Activated CD4-positive, alpha-beta T cell treated with anti-CD3 and anti-CD28 coated beads, Interleukin-2, Interleukin-6, amounts not matched to agents 100 ng/mL and 50 ng/mL, durations not matched to agents 16 hours and 8 hours (primary cell): ENCODE results near the gene TINCR.
"Not testable (repeated sequence)": the region's sequence is repeated elsewhere in the genome, so short reads cannot be mapped to it uniquely, and the experiment has no call there.

Experiments used
- DNase-seq: peaks from one replicate; pipeline ENCODE4 v3.0.0-alpha.2; 2020

Gene TINCR

GRCh38 chr19:5558101-5558621 lies 9.6 kb downstream of the TINCR start:
- DNase-seq: no peak

DNA sequence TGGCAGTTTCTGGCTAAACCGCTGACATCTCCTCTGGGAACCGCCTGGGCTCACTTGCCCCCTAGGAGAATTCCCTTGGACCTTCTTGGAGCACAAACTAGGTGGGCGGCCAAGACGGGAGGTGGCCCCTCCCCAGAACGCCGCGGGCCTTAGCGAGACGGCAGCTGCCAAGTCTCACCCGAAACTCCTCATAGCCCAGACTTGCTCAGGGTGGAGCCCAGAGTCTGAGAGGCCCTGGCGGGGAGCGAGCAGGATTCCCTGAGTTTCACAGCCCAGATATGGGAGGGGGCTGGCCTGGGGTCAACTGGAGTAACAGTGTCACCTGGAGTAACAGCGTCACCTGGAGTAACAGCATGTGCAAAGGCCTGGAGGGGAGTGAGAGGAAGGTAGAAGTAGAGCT lies 10.1 kb downstream of the TINCR start:
- DNase-seq: no peak

DNA sequence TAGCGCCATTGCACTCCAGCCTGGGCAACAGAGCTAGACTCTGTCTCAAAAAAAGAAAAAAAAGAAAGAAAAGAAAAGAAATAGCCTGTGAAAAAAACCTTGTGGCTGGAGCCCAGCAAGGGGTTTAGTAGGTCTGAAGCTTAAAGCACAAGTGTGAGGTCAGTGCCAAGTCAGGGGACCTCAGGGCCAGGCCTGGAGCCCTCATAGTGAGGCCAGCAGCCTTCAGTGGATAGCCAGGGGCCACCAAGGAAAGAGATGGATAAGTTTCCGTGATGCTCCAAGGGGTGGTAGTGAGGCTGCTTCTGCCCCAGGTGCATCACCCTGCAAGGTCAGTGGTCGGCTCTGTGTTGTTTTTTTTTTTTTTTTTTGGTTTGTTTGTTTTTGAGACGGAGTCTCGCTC lies 12.9 kb downstream of the TINCR start:
- DNase-seq: no peak

- DNase-seq: no peak
Observed at GRCh38 chr19:5553892-5554291, 13.9 kb downstream of the TINCR start.

DNA sequence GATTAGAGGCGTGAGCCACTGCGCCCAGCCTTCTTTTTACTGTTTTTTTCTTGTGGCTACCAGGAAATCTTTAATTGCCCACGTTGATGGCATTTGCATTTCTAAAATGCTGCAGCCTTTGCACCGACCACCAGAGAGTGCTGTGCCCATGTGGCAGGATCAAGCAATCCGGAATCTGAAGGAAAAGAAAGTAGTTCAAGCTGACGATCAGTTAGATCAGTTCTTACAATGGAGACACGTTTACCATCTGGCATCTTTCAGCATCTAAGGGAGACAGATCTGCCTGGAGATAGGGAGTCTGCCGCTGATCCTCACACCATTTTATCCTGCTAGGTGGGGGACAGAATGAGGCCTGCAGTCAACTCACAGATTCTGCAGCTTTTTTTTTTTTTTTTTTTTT lies 19.9 kb downstream of the TINCR start:
- DNase-seq: peak; percentile 28

GRCh38 chr19:5545984-5546383 lies 21.8 kb downstream of the TINCR start:
- DNase-seq: no peak

GRCh38 chr19:5545051-5545450 lies 22.7 kb downstream of the TINCR start:
- no peak for DNase-seq

DNA sequence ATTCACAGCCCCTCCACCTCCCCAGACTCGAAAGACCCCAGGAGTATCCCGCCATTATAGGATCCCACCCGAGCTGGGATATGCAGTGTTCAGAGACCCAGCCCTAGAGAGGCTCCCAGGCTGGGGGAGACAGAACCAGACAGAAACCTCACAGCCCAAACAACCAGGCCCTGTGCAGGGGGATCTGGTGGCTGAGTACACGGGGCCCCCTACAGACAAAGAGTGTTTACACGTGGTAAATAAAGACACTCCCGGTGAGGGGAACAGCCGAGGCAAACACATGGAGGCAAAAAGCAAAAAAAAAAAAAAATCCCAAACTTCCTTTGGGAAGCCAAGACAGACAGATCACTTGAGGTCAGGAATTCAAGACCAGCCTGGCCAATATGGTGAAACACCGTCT lies 25.1 kb downstream of the TINCR start:
- DNase-seq: no peak

GRCh38 chr19:5541456-5541855 lies 26.3 kb downstream of the TINCR start:
- no peak for DNase-seq

- no peak for DNase-seq
Observed at GRCh38 chr19:5540208-5540607, 27.5 kb downstream of the TINCR start.

DNA sequence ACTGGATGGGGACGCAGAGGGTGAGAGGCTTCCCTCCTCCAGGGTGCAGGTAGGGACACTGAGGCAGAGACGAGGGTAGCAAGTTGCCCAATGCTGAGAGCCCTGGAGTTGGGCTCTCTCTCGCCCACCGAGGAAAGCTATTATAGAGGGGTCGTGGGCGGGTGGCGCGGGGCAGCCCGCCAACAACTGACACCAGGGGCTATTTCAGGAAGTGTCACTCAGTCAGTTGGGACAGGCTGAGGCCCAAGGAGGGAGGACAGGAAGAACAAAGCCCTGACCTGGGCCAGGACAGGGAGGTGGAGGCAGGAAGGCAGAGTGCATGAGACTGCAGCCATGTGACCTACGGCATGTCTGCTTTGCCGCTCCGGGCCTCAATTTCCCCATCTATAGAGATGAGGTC lies 29.9 kb downstream of the TINCR start:
- DNase-seq: no peak

- DNase-seq: not testable (repeated sequence)
Observed at GRCh38 chr19:5536982-5537579, 30.7 kb downstream of the TINCR start.

GRCh38 chr19:5536337-5536894 lies 31.3 kb downstream of the TINCR start:
- DNase-seq: no peak

DNA sequence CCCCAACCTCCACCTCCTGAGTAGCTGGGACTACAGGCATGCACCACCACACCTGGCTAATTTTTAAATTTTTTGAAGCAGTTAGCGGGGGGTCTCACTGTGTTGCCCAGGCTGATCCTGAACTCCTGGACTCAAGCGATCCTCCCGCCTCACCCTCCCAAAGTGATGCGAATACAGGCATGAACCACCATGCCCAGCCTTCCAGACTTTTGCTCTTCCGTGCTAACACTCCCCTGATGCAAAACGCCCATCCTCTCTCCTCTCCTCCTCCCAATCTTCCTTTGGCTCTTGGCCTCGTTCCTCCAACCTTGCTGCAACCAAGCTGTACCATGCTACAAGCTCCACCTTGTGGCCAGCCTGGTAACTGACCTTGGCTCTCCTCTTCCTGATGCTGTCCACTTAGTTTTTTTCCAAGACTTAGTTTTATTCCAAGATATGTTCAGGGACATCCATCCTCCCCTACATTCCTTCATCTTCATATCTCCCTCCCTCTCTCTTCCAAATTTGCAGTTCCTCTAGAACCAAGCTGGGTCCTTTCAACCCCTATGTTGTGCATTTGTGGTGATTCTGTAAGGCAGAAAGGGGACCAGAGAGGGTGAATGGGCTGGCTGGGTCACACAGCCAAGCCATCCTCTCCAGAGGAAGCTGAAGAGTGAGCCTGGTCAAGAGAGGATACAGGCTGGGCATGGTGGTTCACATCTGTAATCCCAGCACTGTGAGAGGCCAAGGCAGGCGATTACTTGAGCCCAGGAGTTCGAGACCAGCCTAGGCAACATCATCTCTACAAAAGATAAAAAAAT lies 32.8 kb downstream of the TINCR start:
- peak; percentile 6 for DNase-seq

- no peak for DNase-seq
Observed at GRCh38 chr19:5533257-5533656, 34.5 kb downstream of the TINCR start.

GRCh38 chr19:5530701-5531100 lies 37.1 kb downstream of the TINCR start:
- DNase-seq: no peak

DNA sequence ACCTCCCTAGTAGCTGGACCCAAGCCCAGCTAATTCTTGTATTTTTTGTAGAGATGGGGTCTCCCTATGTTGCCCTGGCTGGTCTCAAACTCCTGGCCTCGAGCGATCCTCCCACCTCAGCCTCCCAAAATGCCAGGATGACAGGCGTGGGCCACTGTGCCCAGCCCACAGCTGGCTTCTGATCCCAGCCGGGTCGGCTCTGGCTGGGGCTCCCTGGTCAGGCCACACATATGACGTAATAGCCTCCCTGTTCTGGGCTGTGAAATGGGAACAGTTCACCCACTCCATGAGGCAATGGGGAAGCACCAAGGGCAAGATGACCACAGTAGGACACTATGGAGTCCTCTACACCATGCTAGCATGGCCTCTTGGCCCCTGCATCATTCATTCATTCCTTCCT lies 41.1 kb downstream of the TINCR start:
- no peak for DNase-seq

- no peak for DNase-seq
Observed at GRCh38 chr19:5524081-5524480, 43.7 kb downstream of the TINCR start.

- no peak for DNase-seq
Observed at GRCh38 chr19:5522106-5522505, 45.6 kb downstream of the TINCR start.

GRCh38 chr19:5520501-5520900 lies 47.3 kb downstream of the TINCR start:
- no peak for DNase-seq

GRCh38 chr19:5519076-5519475 lies 48.7 kb downstream of the TINCR start:
- DNase-seq: no peak

DNA sequence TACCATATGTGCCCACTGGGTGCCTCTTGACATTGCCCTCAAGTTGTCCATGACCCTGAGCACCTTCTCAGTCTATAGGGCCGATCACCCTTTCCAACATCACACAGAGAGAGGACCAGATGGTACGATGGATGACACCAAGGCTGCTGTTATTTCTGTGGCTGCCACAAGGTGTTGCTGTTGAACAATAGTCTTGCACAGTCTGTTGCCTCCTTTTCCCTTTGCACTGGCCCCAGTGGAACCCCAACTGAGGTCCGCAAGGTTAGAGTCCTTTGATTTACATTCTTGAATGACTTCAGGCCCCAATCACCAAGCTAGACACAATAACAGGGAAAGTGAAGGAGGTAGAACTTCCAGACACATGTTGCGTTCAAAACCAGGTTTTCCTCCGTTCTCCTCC lies 52.0 kb downstream of the TINCR start:
- DNase-seq: no peak

- no peak for DNase-seq
Observed at GRCh38 chr19:5514001-5514400, 53.8 kb downstream of the TINCR start.

DNA sequence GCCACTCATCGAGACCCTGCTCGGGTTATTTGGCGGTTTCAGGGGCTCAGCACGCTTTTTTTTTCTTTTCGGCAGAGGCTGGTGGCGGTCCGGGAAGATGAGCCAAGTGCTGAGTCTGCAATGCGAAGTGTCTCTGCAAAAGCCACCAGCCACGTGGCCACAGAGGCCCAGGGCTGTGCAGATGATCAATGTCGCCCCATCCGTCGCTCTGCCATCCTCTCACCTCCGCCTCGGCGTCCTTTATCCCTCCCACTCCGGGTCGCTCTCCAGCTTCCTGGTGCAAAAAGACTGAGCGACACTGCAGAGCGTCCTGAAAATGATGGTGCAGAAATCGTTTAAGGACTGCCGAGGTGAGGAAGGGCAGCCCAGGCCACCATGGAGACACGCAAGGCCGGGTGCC lies 55.0 kb downstream of the TINCR start:
- DNase-seq: no peak
